CD8-positive, alpha-beta memory T cell (primary cell): ENCODE data around the gene RASSF5. TPM values are rescaled to one million over a fixed set of nuclear protein-coding genes. Genes with fewer than 3 reads are reported as not detected.

Experiments
- CTCF ChIA-PET: fragments of 350-600 bp; sonication (Branson Sonifier 250); formaldehyde crosslinking; loops from one replicate; lab custom pipeline; 2021; ENCODE audit warnings: antibody characterized with exemption; lab: Charles Lee
- POLR2A ChIA-PET: fragments of 350-600 bp; sonication (Branson Sonifier 250); formaldehyde crosslinking; loops from one replicate; lab custom pipeline; 2021; ENCODE audit warnings: antibody characterized with exemption; lab: Charles Lee
- DNase-seq, 5 donors: peaks; one replicate each; pipeline versions ENCODE4 v3.0.0 to v3.0.0-alpha.2; 2020 to 2022; ENCODE audit warnings: mixed read lengths in 1 of 5
- H3K27ac ChIP-seq: one replicate; pipeline ENCODE4 v1.7.0; 2013; ENCODE audit warnings: low read depth, mild to moderate bottlenecking, low read length, moderate library complexity
- H3K27me3 ChIP-seq: 2 replicates; pipeline ENCODE4 v1.7.0; 2013; ENCODE audit warnings: low read length, mild to moderate bottlenecking; ENCODE audit not compliant: insufficient read depth, poor library complexity, severe bottlenecking
- H3K36me3 ChIP-seq: 2 replicates; pipeline ENCODE4 v1.7.0; 2013; ENCODE audit warnings: mild to moderate bottlenecking, low read length, moderate library complexity; ENCODE audit not compliant: insufficient read depth
- H3K4me1 ChIP-seq: 2 replicates; pipeline ENCODE4 v1.7.0; 2013; ENCODE audit warnings: mild to moderate bottlenecking, low read length, moderate library complexity; ENCODE audit not compliant: insufficient read depth
- H3K4me3 ChIP-seq: 2 replicates; pipeline ENCODE4 v1.7.0; 2013; ENCODE audit warnings: mild to moderate bottlenecking, low read length
- H3K9me3 ChIP-seq: 2 replicates; pipeline ENCODE4 v1.7.0; 2013; ENCODE audit warnings: mild to moderate bottlenecking, low read length
- H3K27ac Mint-ChIP-seq, 8 donors: one replicate each; pipeline ENCODE4 v1.8.0; 2020 to 2021; ENCODE audit warnings: mixed read lengths in 8 of 8, mild to moderate bottlenecking in 6 of 8, inconsistent platforms in 3 of 8, moderate library complexity in 3 of 8
- H3K27me3 Mint-ChIP-seq, 2 donors: one replicate each; pipeline ENCODE4 v1.8.0; 2020 to 2021; ENCODE audit warnings: mixed read lengths in 2 of 2, mild to moderate bottlenecking in 1 of 2, moderate library complexity in 1 of 2
- H3K36me3 Mint-ChIP-seq, 3 donors: one replicate each; pipeline ENCODE4 v1.8.0; 2020 to 2021; ENCODE audit warnings: mixed read lengths in 3 of 3, inconsistent platforms in 1 of 3, mild to moderate bottlenecking in 1 of 3
- H3K4me1 Mint-ChIP-seq, 3 donors: one replicate each; pipeline ENCODE4 v1.8.0; 2020 to 2021; ENCODE audit warnings: mixed read lengths in 3 of 3, inconsistent platforms in 1 of 3, mild to moderate bottlenecking in 1 of 3
- H3K4me3 Mint-ChIP-seq, 7 donors: one replicate each; pipeline ENCODE4 v1.8.0; 2020 to 2021; ENCODE audit warnings: mixed read lengths in 7 of 7, mild to moderate bottlenecking in 6 of 7, moderate library complexity in 4 of 7, inconsistent platforms in 2 of 7
- H3K9me3 Mint-ChIP-seq, 5 donors: one replicate each; pipeline ENCODE4 v1.8.0; 2020 to 2022; ENCODE audit warnings: mixed read lengths in 5 of 5, mild to moderate bottlenecking in 3 of 5, moderate library complexity in 2 of 5, inconsistent platforms in 1 of 5
- polyA plus RNA-seq: library from polyadenylated mRNA; unstranded; fragments of 300-500 nt; fragmentation: Illumina TruSeq; gene quantifications from one replicate; pipeline ENCODE4 v1.2.3, GENCODE V29; 2021
- total RNA-seq, 2 experiments: library from RNA; stranded (reverse); gene quantifications; one replicate each; pipeline ENCODE4 v1.2.3, GENCODE V29; 2021

RASSF5 gene
- total and polyA plus RNA-seq, 3 experiments from 2014 or later, result 163 to 329 (median 165) TPM

DNA sequence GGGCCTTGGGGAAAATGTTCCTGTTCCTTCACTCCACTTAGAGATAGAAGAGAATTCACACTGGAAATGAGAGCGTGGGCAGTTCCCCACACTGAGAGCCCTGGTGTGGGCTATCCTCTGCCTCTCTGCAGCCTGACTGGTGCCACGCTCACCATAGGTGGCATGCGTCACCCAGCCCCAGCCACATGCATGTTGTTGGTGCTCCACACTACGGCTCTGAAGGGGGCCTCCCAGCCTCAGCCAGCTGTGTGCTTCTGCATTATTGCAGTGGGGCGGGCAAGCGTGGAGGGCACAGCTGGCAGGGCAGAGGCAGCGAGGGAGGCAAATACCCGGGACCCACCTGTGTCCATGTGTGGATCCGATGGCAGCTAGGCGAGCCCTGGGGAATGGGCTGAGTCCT lies 14.7 kb upstream of the RASSF5 start:
- Histone ChIP-seq H3K27me3 (no peaks in the 10 kb centered on the region), H3K4me1 (no peaks in the 10 kb centered on the region), H3K4me3 (no peak overlapping the region), H3K36me3 (peaks cover 65% of the 10 kb centered on the region), H3K9me3 (no peaks in the 10 kb centered on the region), H3K27ac (no peak overlapping the region)
- no peak overlapping the region for H3K4me3 Mint-ChIP-seq
- H3K27ac Mint-ChIP-seq, result peak overlapping the region in 1 of 8 donors; percentile 79
- ChIA-PET CTCF (interaction anchor here (0.9 to 2.0 kb wide), 4 partner anchors 9 to 171 kb away, joined by 3 to 7 read pairs (median 5); partner anchors contain the start of gene EIF2D), POLR2A (no interaction called here)
- peaks cover 0 to 90% (median 14%) of the 10 kb centered on the region in 3 donors for H3K36me3 Mint-ChIP-seq
- no peaks in the 10 kb centered on the region for H3K9me3 Mint-ChIP-seq
- DNase-seq, result no peak
- H3K27me3 Mint-ChIP-seq, result no peaks in the 10 kb centered on the region
- H3K4me1 Mint-ChIP-seq, result peaks cover 0 to 3% (median 0%) of the 10 kb centered on the region in 3 donors

DNA sequence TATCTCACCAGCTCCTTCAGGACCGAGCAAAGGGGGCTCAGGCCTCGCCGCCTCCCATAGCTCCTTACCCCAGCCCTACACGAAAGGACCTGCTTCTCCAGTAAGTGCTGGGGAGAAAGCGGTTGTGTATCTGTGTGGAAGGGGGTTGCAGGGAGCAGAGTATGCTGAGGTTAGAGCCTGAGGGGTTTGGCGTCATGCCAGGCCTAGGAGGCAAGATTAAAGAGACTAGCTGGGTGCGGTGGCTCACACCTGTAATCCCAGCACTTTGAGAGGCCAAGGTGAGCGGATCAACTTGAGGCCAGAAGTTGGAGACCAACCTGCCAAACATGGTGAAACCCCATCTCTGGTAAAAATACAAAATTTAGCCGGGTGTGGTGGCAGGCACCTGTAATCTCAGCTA lies 14.1 kb upstream of the RASSF5 start:
- H3K36me3 Mint-ChIP-seq, result peaks cover 0 to 89% (median 14%) of the 10 kb centered on the region in 3 donors
- no peak for DNase-seq
- peak overlapping the region in 1 of 8 donors; percentile 75 for H3K27ac Mint-ChIP-seq

DNA sequence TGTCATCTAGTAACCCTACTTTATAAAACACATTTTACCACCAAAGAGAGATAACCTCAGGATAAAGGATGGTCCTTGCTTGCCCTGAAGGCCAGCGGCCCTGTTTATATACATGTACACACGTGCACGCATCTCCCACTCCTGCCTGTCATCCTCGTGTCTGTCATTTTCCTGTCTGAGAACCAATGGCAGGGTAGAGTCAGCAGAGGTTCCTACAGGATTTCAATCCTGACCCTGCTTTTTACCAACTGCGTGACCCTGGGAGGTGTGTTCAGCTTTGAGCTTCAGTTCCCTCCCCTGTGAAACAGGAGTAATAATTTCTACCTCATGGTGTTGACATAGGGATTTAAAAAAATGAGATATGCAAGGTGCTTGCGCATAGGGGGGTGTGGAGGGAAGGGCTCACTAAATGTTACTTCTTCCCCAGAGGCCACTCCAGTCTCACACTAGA lies 12.3 kb upstream of the RASSF5 start:
- H3K9me3 Mint-ChIP-seq, result no peaks in the 10 kb centered on the region
- H3K4me3 Mint-ChIP-seq, result no peak overlapping the region
- Histone ChIP-seq H3K4me1 (no peaks in the 10 kb centered on the region), H3K27ac (no peak overlapping the region), H3K4me3 (no peak overlapping the region), H3K9me3 (no peaks in the 10 kb centered on the region), H3K36me3 (peaks cover 52% of the 10 kb centered on the region), H3K27me3 (no peaks in the 10 kb centered on the region)
- H3K4me1 Mint-ChIP-seq, result peaks cover 0 to 3% (median 0%) of the 10 kb centered on the region in 3 donors
- H3K27me3 Mint-ChIP-seq, result no peaks in the 10 kb centered on the region
- ChIA-PET CTCF (interaction anchor here (0.8 to 2.5 kb wide), 4 partner anchors 16 to 173 kb away, joined by 3 to 10 read pairs (median 3); no protein-coding TSS in a partner anchor), POLR2A (interaction anchor here (0.6 kb wide), 1 partner anchor 43 kb away, joined by 6 read pairs; no protein-coding TSS in a partner anchor)
- H3K36me3 Mint-ChIP-seq, result peaks cover 0 to 92% (median 12%) of the 10 kb centered on the region in 3 donors
- peak overlapping the region in 4 of 8 donors; percentile 11 to 33 (median 22) for H3K27ac Mint-ChIP-seq
- no peak for DNase-seq

More for the DNA sequence above, 14.1 kb upstream of the RASSF5 start:
- Histone ChIP-seq H3K4me3 (no peak overlapping the region), H3K36me3 (peaks cover 60% of the 10 kb centered on the region), H3K27me3 (no peaks in the 10 kb centered on the region), H3K27ac (no peak overlapping the region), H3K4me1 (no peaks in the 10 kb centered on the region), H3K9me3 (no peaks in the 10 kb centered on the region)
- Mint-ChIP-seq H3K4me3 (no peak overlapping the region), H3K9me3 (no peaks in the 10 kb centered on the region), H3K27me3 (no peaks in the 10 kb centered on the region), H3K4me1 (peaks cover 0 to 3% (median 0%) of the 10 kb centered on the region in 3 donors)
- POLR2A ChIA-PET, result interaction anchor here (0.5 kb wide), 1 partner anchor 191 kb away, joined by 4 read pairs; the partner anchor contains the start of gene MAPKAPK2
- CTCF ChIA-PET, result interaction anchor here (0.9 to 2.0 kb wide), 6 partner anchors 8 to 489 kb away, joined by 3 to 7 read pairs (median 5); partner anchors contain the start of gene EIF2D

DNA sequence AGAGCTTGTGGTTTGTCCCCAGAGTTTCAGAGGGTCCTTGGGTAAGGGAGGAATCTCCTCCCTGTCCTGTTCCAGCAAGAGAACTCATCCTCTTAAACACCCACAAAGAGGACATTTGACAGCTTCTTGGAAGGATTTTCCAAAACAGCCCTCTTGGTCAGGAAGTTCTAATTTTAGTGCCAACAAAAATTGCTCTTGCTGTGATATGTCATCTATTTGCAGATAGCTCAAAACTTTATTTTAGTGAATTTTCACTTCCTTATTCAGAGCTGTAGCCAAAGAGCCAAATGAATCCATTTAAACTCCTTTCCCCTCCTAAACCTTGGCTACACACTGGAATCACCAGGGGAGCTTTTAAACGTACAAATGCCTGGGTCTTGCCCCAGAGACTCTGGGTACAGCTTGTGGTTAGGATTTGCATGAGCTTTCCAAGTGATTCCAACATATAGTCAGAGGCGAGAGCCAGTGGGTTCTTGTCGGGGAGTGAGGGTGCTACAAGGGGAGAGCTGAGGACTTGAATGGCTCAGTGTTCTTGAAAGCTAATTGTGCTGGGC lies 11.8 kb upstream of the RASSF5 start:
- POLR2A ChIA-PET, result no interaction called here
- peaks cover 0 to 87% (median 12%) of the 10 kb centered on the region in 3 donors for H3K36me3 Mint-ChIP-seq
- H3K36me3 ChIP-seq, result peaks cover 46% of the 10 kb centered on the region

DNA sequence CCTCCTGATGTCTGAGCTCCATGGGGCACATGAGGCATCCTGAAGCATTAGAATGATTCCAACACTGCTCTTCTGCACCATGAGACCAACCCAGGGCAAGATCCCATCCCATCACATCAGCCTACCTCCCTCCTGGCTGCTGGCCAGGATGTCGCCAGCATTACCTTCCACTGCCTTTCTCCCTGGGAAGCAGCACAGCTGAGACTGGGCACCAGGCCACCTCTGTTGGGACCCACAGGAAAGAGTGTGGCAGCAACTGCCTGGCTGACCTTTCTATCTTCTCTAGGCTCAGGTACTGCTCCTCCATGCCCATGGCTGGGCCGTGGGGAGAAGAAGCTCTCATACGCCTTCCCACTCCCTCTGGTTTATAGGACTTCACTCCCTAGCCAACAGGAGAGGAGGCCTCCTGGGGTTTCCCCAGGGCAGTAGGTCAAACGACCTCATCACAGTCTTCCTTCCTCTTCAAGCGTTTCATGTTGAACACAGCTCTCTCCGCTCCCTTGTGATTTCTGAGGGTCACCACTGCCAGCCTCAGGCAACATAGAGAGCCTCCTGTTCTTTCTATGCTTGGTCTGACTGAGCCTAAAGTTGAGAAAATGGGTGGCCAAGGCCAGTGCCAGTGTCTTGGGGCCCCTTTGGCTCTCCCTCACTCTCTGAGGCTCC lies 11.1 kb upstream of the RASSF5 start:
- H3K27me3 Mint-ChIP-seq, result no peaks in the 10 kb centered on the region
- Histone ChIP-seq H3K4me3 (no peak overlapping the region), H3K27ac (no peak overlapping the region), H3K36me3 (peaks cover 43% of the 10 kb centered on the region), H3K27me3 (no peaks in the 10 kb centered on the region), H3K4me1 (no peaks in the 10 kb centered on the region), H3K9me3 (no peaks in the 10 kb centered on the region)
- peaks cover 0 to 80% (median 11%) of the 10 kb centered on the region in 3 donors for H3K36me3 Mint-ChIP-seq
- CTCF ChIA-PET, result interaction anchor here (0.8 to 2.5 kb wide), 5 partner anchors 17 to 171 kb away, joined by 3 to 10 read pairs (median 3); no protein-coding TSS in a partner anchor
- peaks cover 0 to 3% (median 0%) of the 10 kb centered on the region in 3 donors for H3K4me1 Mint-ChIP-seq
- POLR2A ChIA-PET, result interaction anchor here (0.5 kb wide), 1 partner anchor 49 kb away, joined by 4 read pairs; no protein-coding TSS in a partner anchor
- H3K4me3 Mint-ChIP-seq, result no peak overlapping the region
- H3K27ac Mint-ChIP-seq, result peak overlapping the region in 7 of 8 donors; percentile 33 to 82 (median 51)
- no peaks in the 10 kb centered on the region for H3K9me3 Mint-ChIP-seq
- no peak for DNase-seq

More for the DNA sequence above, 11.8 kb upstream of the RASSF5 start:
- Mint-ChIP-seq H3K9me3 (no peaks in the 10 kb centered on the region), H3K4me3 (no peak overlapping the region), H3K27me3 (no peaks in the 10 kb centered on the region), H3K27ac (peak overlapping the region in 5 of 8 donors; percentile 19 to 58 (median 47)), H3K4me1 (peaks cover 0 to 3% (median 0%) of the 10 kb centered on the region in 3 donors)
- DNase-seq, result no peak
- no peaks in the 10 kb centered on the region for H3K4me1 ChIP-seq
- H3K27ac ChIP-seq, result no peak overlapping the region
- no peak overlapping the region for H3K4me3 ChIP-seq
- no peaks in the 10 kb centered on the region for H3K27me3 ChIP-seq
- no peaks in the 10 kb centered on the region for H3K9me3 ChIP-seq
- CTCF ChIA-PET, result interaction anchor here (0.8 to 2.5 kb wide), 5 partner anchors 16 to 172 kb away, joined by 3 to 10 read pairs (median 3); no protein-coding TSS in a partner anchor

DNA sequence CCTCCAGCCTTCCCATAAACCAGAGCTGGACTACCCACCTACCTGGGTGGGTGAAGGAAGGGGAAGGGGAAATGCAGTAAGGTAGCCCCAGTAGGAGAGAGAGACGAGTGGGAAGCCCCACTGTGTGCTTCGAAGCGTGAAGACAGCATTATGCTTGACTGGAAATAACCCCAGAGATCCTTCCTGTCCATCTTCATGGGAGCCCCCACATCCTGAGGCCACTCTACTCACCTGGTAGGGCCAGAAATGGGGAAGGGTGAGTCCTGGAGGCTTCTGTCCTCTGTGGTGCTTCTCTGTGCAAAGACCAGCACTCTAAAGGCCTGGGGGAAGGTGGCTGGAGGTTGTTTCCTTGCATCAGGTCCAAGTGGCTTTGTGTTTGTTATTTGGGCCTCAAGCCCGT lies 10.0 kb upstream of the RASSF5 start:
- Histone ChIP-seq H3K9me3 (no peaks in the 10 kb centered on the region), H3K36me3 (peaks cover 32% of the 10 kb centered on the region), H3K4me3 (no peak overlapping the region), H3K4me1 (no peaks in the 10 kb centered on the region), H3K27ac (no peak overlapping the region), H3K27me3 (no peaks in the 10 kb centered on the region)
- ChIA-PET CTCF (no interaction called here), POLR2A (interaction anchor here (0.7 kb wide), 1 partner anchor 420 kb away, joined by 4 read pairs; no protein-coding TSS in a partner anchor)
- no peaks in the 10 kb centered on the region for H3K9me3 Mint-ChIP-seq
- no peak overlapping the region for H3K4me3 Mint-ChIP-seq
- H3K27me3 Mint-ChIP-seq, result no peaks in the 10 kb centered on the region
- peak overlapping the region in 4 of 8 donors; percentile 36 to 82 (median 51) for H3K27ac Mint-ChIP-seq
- peaks cover 0 to 69% (median 4%) of the 10 kb centered on the region in 3 donors for H3K36me3 Mint-ChIP-seq
- peaks cover 0 to 6% (median 0%) of the 10 kb centered on the region in 3 donors for H3K4me1 Mint-ChIP-seq
- DNase-seq, result no peak

DNA sequence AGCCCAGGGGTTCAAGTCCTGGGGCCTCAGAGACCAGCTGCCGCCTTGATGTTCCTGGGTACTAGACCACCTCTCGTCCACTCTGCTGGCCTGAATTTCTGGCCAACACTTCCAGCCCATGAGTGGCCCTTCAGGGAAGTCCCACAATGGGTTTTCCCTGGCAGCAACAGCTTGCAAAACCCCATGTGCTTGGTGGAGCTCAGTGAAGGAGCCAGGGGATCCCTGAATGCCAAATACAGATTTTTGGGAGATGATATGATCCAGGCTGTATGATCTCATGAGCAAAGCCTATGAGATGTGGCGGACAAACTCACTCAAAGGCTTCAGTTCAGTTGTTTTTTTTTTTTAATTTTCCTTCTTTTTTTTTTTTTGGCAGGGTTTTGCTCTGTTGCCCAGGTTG lies 9.6 kb upstream of the RASSF5 start:
- POLR2A ChIA-PET, result interaction anchor here (0.7 kb wide), 1 partner anchor 420 kb away, joined by 4 read pairs; no protein-coding TSS in a partner anchor
- DNase-seq, result no peak
- Histone ChIP-seq H3K27me3 (no peaks in the 10 kb centered on the region), H3K9me3 (no peaks in the 10 kb centered on the region), H3K27ac (no peak overlapping the region), H3K4me1 (no peaks in the 10 kb centered on the region), H3K36me3 (peaks cover 28% of the 10 kb centered on the region), H3K4me3 (no peak overlapping the region)
- H3K27ac Mint-ChIP-seq, result peak overlapping the region in 3 of 8 donors; percentile 33 to 67 (median 36)
- CTCF ChIA-PET, result interaction anchor here (0.8 kb wide), 2 partner anchors 36 to 54 kb away, joined by 3 read pairs; no protein-coding TSS in a partner anchor
- H3K9me3 Mint-ChIP-seq, result no peaks in the 10 kb centered on the region
- no peaks in the 10 kb centered on the region for H3K27me3 Mint-ChIP-seq
- peaks cover 0 to 65% (median 2%) of the 10 kb centered on the region in 3 donors for H3K36me3 Mint-ChIP-seq
- no peak overlapping the region for H3K4me3 Mint-ChIP-seq
- peaks cover 0 to 6% (median 0%) of the 10 kb centered on the region in 3 donors for H3K4me1 Mint-ChIP-seq
